ENCODE results near the gene BMPR1B. TPM values are rescaled to one million over a fixed set of nuclear protein-coding genes. Genes with fewer than 3 reads are reported as not detected.

The BMPR1B gene
- total RNA-seq, 1 donor from 2014 or later: 26.8 TPM

GRCh38 chr4:94931626-94932025 lies 173.9 kb downstream of the BMPR1B start:
- Mint-ChIP-seq H3K36me3 (ENCODE audit: low read depth) (no peaks in the 10 kb centered on the region), H3K27ac (ENCODE audit: unreplicated experiment) (no peak overlapping the region), H3K9me3 (no peaks in the 10 kb centered on the region), H3K27me3 (ENCODE audit: low read depth) (no peaks in the 10 kb centered on the region), H3K4me3 (no peak overlapping the region), H3K4me1 (peaks cover 21% of the 10 kb centered on the region)
- no peak for DNase-seq (ENCODE audit: low read depth, low spot score)
- TF ChIP-seq CTCF (conservative IDR thresholded peaks at IDR 0.05): no peak

- no peak for DNase-seq (ENCODE audit: low read depth, low spot score)
- no peak overlapping the region for H3K4me3 Mint-ChIP-seq
- H3K4me1 Mint-ChIP-seq: peaks cover 23% of the 10 kb centered on the region
- H3K27me3 Mint-ChIP-seq (ENCODE audit: low read depth): no peaks in the 10 kb centered on the region
- TF ChIP-seq CTCF (conservative IDR thresholded peaks at IDR 0.05): no peak
- H3K36me3 Mint-ChIP-seq (ENCODE audit: low read depth): no peaks in the 10 kb centered on the region
- no peak overlapping the region for H3K27ac Mint-ChIP-seq (ENCODE audit: unreplicated experiment)
- H3K9me3 Mint-ChIP-seq: no peaks in the 10 kb centered on the region
These were observed 174.6 kb downstream of the BMPR1B start for GRCh38 chr4:94932366-94932765.

- Mint-ChIP-seq H3K4me3 (no peak overlapping the region), H3K27ac (ENCODE audit: unreplicated experiment) (no peak overlapping the region), H3K27me3 (ENCODE audit: low read depth) (no peaks in the 10 kb centered on the region), H3K9me3 (no peaks in the 10 kb centered on the region), H3K36me3 (ENCODE audit: low read depth) (no peaks in the 10 kb centered on the region), H3K4me1 (peaks cover 18% of the 10 kb centered on the region)
- no peak for DNase-seq (ENCODE audit: low read depth, low spot score)
- TF ChIP-seq CTCF (conservative IDR thresholded peaks at IDR 0.05): no peak
These were observed 176.0 kb downstream of the BMPR1B start for GRCh38 chr4:94933799-94934198.

GRCh38 chr4:94934201-94934600 lies 176.4 kb downstream of the BMPR1B start:
- Mint-ChIP-seq H3K4me1 (peaks cover 18% of the 10 kb centered on the region), H3K36me3 (ENCODE audit: low read depth) (no peaks in the 10 kb centered on the region), H3K27me3 (ENCODE audit: low read depth) (no peaks in the 10 kb centered on the region), H3K27ac (ENCODE audit: unreplicated experiment) (no peak overlapping the region), H3K9me3 (no peaks in the 10 kb centered on the region), H3K4me3 (no peak overlapping the region)
- DNase-seq (ENCODE audit: low read depth, low spot score): no peak
- no peak for TF ChIP-seq CTCF (conservative IDR thresholded peaks at IDR 0.05)

GRCh38 chr4:94934864-94935263 lies 177.1 kb downstream of the BMPR1B start:
- H3K9me3 Mint-ChIP-seq: no peaks in the 10 kb centered on the region
- no peaks in the 10 kb centered on the region for H3K27me3 Mint-ChIP-seq (ENCODE audit: low read depth)
- H3K36me3 Mint-ChIP-seq (ENCODE audit: low read depth): no peaks in the 10 kb centered on the region
- DNase-seq (ENCODE audit: low read depth, low spot score): no peak
- no peak overlapping the region for H3K4me3 Mint-ChIP-seq
- no peak overlapping the region for H3K27ac Mint-ChIP-seq (ENCODE audit: unreplicated experiment)
- H3K4me1 Mint-ChIP-seq: peaks cover 18% of the 10 kb centered on the region
- no peak for TF ChIP-seq CTCF (conservative IDR thresholded peaks at IDR 0.05)

GRCh38 chr4:94936854-94937253 lies 179.1 kb downstream of the BMPR1B start:
- H3K4me1 Mint-ChIP-seq: peaks cover 20% of the 10 kb centered on the region
- no peak overlapping the region for H3K27ac Mint-ChIP-seq (ENCODE audit: unreplicated experiment)
- H3K4me3 Mint-ChIP-seq: no peak overlapping the region
- no peaks in the 10 kb centered on the region for H3K9me3 Mint-ChIP-seq
- H3K27me3 Mint-ChIP-seq (ENCODE audit: low read depth): no peaks in the 10 kb centered on the region
- no peak for DNase-seq (ENCODE audit: low read depth, low spot score)
- TF ChIP-seq CTCF (conservative IDR thresholded peaks at IDR 0.05): no peak
- no peaks in the 10 kb centered on the region for H3K36me3 Mint-ChIP-seq (ENCODE audit: low read depth)

All from neural crest cell (in vitro differentiated cells).